WTC11 (cell line): ENCODE measurements around the gene SELENOI. TPM values are rescaled to one million over a fixed set of nuclear protein-coding genes. Genes with fewer than 3 reads are reported as not detected.

Experiments used
- ATAC-seq: fragments of 200-7000 bp; cut with Tn5 transposase; 2 replicates; pipeline ENCODE4 v1.10.0; 2021; ENCODE audit warnings: mild to moderate bottlenecking, moderate library complexity
- CTCF ChIA-PET: fragments of 300-600 bp; sonication (Branson Sonifier 250); formaldehyde crosslinking; loops from one replicate; lab custom pipeline; 2021; ENCODE audit warnings: antibody characterized with exemption; lab: Charles Lee
- POLR2A ChIA-PET: fragments of 350-600 bp; sonication (Branson Sonifier 250); formaldehyde crosslinking; loops from one replicate; lab custom pipeline; 2021; ENCODE audit warnings: antibody characterized with exemption; lab: Charles Lee
- DNase-seq: peaks from one replicate; pipeline ENCODE4 v3.0.0; 2021; ENCODE audit warnings: low spot score
- H3K27ac Mint-ChIP-seq: 2 replicates; pipeline ENCODE4 v1.8.0; 2021; ENCODE audit warnings: mixed read lengths
- H3K27me3 Mint-ChIP-seq: 2 replicates; pipeline ENCODE4 v1.8.0; 2021; ENCODE audit warnings: low read depth, mild to moderate bottlenecking, moderate library complexity, mixed read lengths
- H3K36me3 Mint-ChIP-seq: 2 replicates; pipeline ENCODE4 v1.8.0; 2021; ENCODE audit warnings: mixed read lengths
- H3K4me1 Mint-ChIP-seq: 2 replicates; pipeline ENCODE4 v1.8.0; 2022; ENCODE audit warnings: mixed read lengths
- H3K4me3 Mint-ChIP-seq: 2 replicates; pipeline ENCODE4 v1.8.0; 2021; ENCODE audit warnings: mild to moderate bottlenecking, moderate library complexity, mixed read lengths
- H3K9me3 Mint-ChIP-seq: 2 replicates; pipeline ENCODE4 v1.8.0; 2021; ENCODE audit warnings: mixed read lengths
- ATF1 ChIP-seq: sonication (generic); formaldehyde crosslinking; IDR thresholded peaks from 2 replicates; pipeline ENCODE4 v1.8.1; 2023; ENCODE audit warnings: mild to moderate bottlenecking, moderate library complexity, missing genetic modification reagents
- ATF3 ChIP-seq: sonication (generic); formaldehyde crosslinking; conservative IDR thresholded peaks from 2 replicates; pipeline ENCODE4 v1.8.1; 2022; ENCODE audit warnings: mild to moderate bottlenecking, missing genetic modification reagents
- CREM ChIP-seq: sonication (generic); formaldehyde crosslinking; IDR thresholded peaks from 2 replicates; pipeline ENCODE4 v1.8.1; 2022; ENCODE audit warnings: mild to moderate bottlenecking, missing genetic modification reagents, moderate library complexity
- ELF4 ChIP-seq: sonication (generic); formaldehyde crosslinking; IDR thresholded peaks from 2 replicates; pipeline ENCODE4 v1.8.1; 2022; ENCODE audit warnings: low read depth, mild to moderate bottlenecking, moderate library complexity, missing genetic modification reagents
- ETV6 ChIP-seq: sonication (generic); formaldehyde crosslinking; IDR thresholded peaks from 2 replicates; pipeline ENCODE4 v1.8.1; 2022; ENCODE audit warnings: mild to moderate bottlenecking, missing genetic modification reagents
- FOXP1 ChIP-seq: sonication (generic); formaldehyde crosslinking; IDR thresholded peaks from 2 replicates; pipeline ENCODE4 v1.8.0; 2022; ENCODE audit warnings: missing genetic modification reagents, mild to moderate bottlenecking, moderate library complexity, borderline replicate concordance
- FOXP4 ChIP-seq: sonication (generic); formaldehyde crosslinking; IDR thresholded peaks from 2 replicates; pipeline ENCODE4 v1.8.0; 2022; ENCODE audit warnings: mild to moderate bottlenecking, missing genetic modification reagents
- GABPB1 ChIP-seq: sonication (generic); formaldehyde crosslinking; IDR thresholded peaks from 2 replicates; pipeline ENCODE4 v1.8.1; 2023; ENCODE audit warnings: mild to moderate bottlenecking, missing genetic modification reagents
- HMGA2 ChIP-seq: fragments of 250-450 bp; sonication (Bioruptor Pico); IDR thresholded peaks from 2 replicates; pipeline ENCODE4 v1.4.0; 2021; ENCODE audit warnings: mild to moderate bottlenecking, moderate library complexity
- JUN ChIP-seq: sonication (generic); formaldehyde crosslinking; IDR thresholded peaks from 2 replicates; pipeline ENCODE4 v1.8.0; 2023; ENCODE audit warnings: mild to moderate bottlenecking, missing genetic modification reagents
- KAT7 ChIP-seq: sonication (generic); formaldehyde crosslinking; IDR thresholded peaks from 2 replicates; pipeline ENCODE4 v1.8.1; 2023; ENCODE audit warnings: missing genetic modification reagents, mild to moderate bottlenecking, borderline replicate concordance
- MXD4 ChIP-seq: fragments of 250-450 bp; sonication (Bioruptor Pico); IDR thresholded peaks from 2 replicates; pipeline ENCODE4 v1.8.0; 2021; ENCODE audit warnings: mild to moderate bottlenecking, moderate library complexity, borderline replicate concordance
- MYBL2 ChIP-seq: sonication (generic); formaldehyde crosslinking; IDR thresholded peaks from 2 replicates; pipeline ENCODE4 v1.8.1; 2023; ENCODE audit warnings: mild to moderate bottlenecking, moderate library complexity, missing genetic modification reagents
- NFE2L1 ChIP-seq: sonication (generic); formaldehyde crosslinking; IDR thresholded peaks from 2 replicates; pipeline ENCODE4 v1.8.1; 2023; ENCODE audit warnings: missing genetic modification reagents
- NFYB ChIP-seq: sonication (generic); formaldehyde crosslinking; conservative IDR thresholded peaks from 2 replicates; pipeline ENCODE4 v1.8.0; 2022; ENCODE audit warnings: low read depth, missing genetic modification reagents
- NR1H2 ChIP-seq: sonication (generic); formaldehyde crosslinking; IDR thresholded peaks from 2 replicates; pipeline ENCODE4 v1.9.0; 2021; ENCODE audit warnings: mild to moderate bottlenecking, moderate library complexity, missing genetic modification reagents
- NR3C1 ChIP-seq: sonication (generic); formaldehyde crosslinking; conservative IDR thresholded peaks from 2 replicates; pipeline ENCODE4 v1.8.1; 2023; ENCODE audit warnings: low read depth, mild to moderate bottlenecking, missing genetic modification reagents
- PRRX2 ChIP-seq: fragments of 250-450 bp; sonication (Bioruptor Pico); IDR thresholded peaks from 2 replicates; pipeline ENCODE4 v1.8.0; 2021; ENCODE audit warnings: mild to moderate bottlenecking
- RELA ChIP-seq: sonication (generic); formaldehyde crosslinking; IDR thresholded peaks from 2 replicates; pipeline ENCODE4 v1.8.1; 2022; ENCODE audit warnings: missing genetic modification reagents, mild to moderate bottlenecking, borderline replicate concordance
- RORB ChIP-seq: fragments of 250-450 bp; sonication (Bioruptor Pico); IDR thresholded peaks from 2 replicates; pipeline ENCODE4 v1.9.0; 2021; ENCODE audit warnings: mild to moderate bottlenecking
- SMAD3 ChIP-seq: sonication (generic); formaldehyde crosslinking; IDR thresholded peaks from 2 replicates; pipeline ENCODE4 v1.8.0; 2022; ENCODE audit warnings: missing genetic modification reagents, mild to moderate bottlenecking, borderline replicate concordance
- SMAD4 ChIP-seq: sonication (generic); formaldehyde crosslinking; IDR thresholded peaks from 2 replicates; pipeline ENCODE4 v1.8.0; 2022; ENCODE audit warnings: mild to moderate bottlenecking, missing genetic modification reagents
- SP1 ChIP-seq: sonication (generic); formaldehyde crosslinking; conservative IDR thresholded peaks from 2 replicates; pipeline ENCODE4 v1.8.1; 2022; ENCODE audit warnings: missing genetic modification reagents
- USF1 ChIP-seq: sonication (generic); formaldehyde crosslinking; IDR thresholded peaks from 2 replicates; pipeline ENCODE4 v1.8.0; 2022; ENCODE audit warnings: mild to moderate bottlenecking, missing genetic modification reagents
- ZNF263 ChIP-seq: sonication (generic); formaldehyde crosslinking; IDR thresholded peaks from 2 replicates; pipeline ENCODE4 v1.8.1; 2022; ENCODE audit warnings: low read depth, mild to moderate bottlenecking, moderate library complexity, missing genetic modification reagents
- ZNF281 ChIP-seq: sonication (generic); formaldehyde crosslinking; IDR thresholded peaks from 2 replicates; pipeline ENCODE4 v1.8.0; 2023; ENCODE audit warnings: mild to moderate bottlenecking, missing genetic modification reagents
- ZNF416 ChIP-seq: fragments of 250-450 bp; sonication (Bioruptor Pico); IDR thresholded peaks from 2 replicates; pipeline ENCODE4 v1.9.0; 2021; ENCODE audit warnings: mild to moderate bottlenecking, inconsistent platforms
- ZNF425 ChIP-seq: fragments of 250-450 bp; sonication (Bioruptor Pico); conservative IDR thresholded peaks from 2 replicates; pipeline ENCODE4 v1.9.0; 2021; ENCODE audit warnings: mild to moderate bottlenecking
- total RNA-seq: library from RNA; stranded (reverse); gene quantifications from 3 replicates; pipeline ENCODE4 v1.2.3, GENCODE V29; 2021

SELENOI gene
- total RNA-seq, 1 experiment from 2014 or later, result 53.1 TPM

- TF ChIP-seq ELF4, result no peak
These were observed 38.7 kb downstream of the SELENOI start (continued) for GRCh38 chr2:26384597-26384996.

GRCh38 chr2:26387189-26387588, 41.2 kb downstream of the SELENOI start:
- H3K36me3 Mint-ChIP-seq, result peaks cover 23% of the 10 kb centered on the region
- H3K27ac Mint-ChIP-seq, result no peak overlapping the region
- no peaks in the 10 kb centered on the region for H3K27me3 Mint-ChIP-seq
- no peaks in the 10 kb centered on the region for H3K4me1 Mint-ChIP-seq
- ATAC-seq (no peak), DNase-seq (no peak)
- H3K4me3 Mint-ChIP-seq, result no peak overlapping the region
- TF ChIP-seq NFE2L1 (no peak), SMAD4 (CRISPR knock-in tag) (no peak), NR1H2 (CRISPR knock-in tag) (no peak), ELF4 (no peak), MYBL2 (CRISPR knock-in tag) (no peak), CREM (CRISPR knock-in tag) (no peak), FOXP4 (CRISPR knock-in tag) (no peak), ZNF425 (CRISPR knock-in tag) (no peak), JUN (no peak), ZNF281 (CRISPR knock-in tag) (no peak), PRRX2 (CRISPR knock-in tag) (no peak), SP1 (CRISPR knock-in tag) (no peak), ETV6 (CRISPR knock-in tag) (no peak)
- ChIA-PET POLR2A (no interaction called here), CTCF (interaction anchor here (0.6 kb wide), 1 partner anchor 45 kb away, joined by 5 read pairs; no protein-coding TSS in a partner anchor)
- H3K9me3 Mint-ChIP-seq, result no peaks in the 10 kb centered on the region

- Mint-ChIP-seq H3K27ac (no peak overlapping the region), H3K36me3 (peaks cover 4% of the 10 kb centered on the region), H3K4me3 (no peak overlapping the region), H3K4me1 (no peaks in the 10 kb centered on the region)
- DNase-seq (no peak), ATAC-seq (no peak)
- POLR2A ChIA-PET, result no interaction called here
- TF ChIP-seq KAT7 (CRISPR knock-in tag), result no peak
- no peak for TF ChIP-seq NFYB (CRISPR knock-in tag)
- TF ChIP-seq SMAD3 (CRISPR knock-in tag), result no peak
- TF ChIP-seq ZNF263, result no peak
- TF ChIP-seq CREM (CRISPR knock-in tag), result no peak
- TF ChIP-seq SP1 (CRISPR knock-in tag), result no peak
- no peak for TF ChIP-seq ZNF416 (CRISPR knock-in tag)
- no peak for TF ChIP-seq GABPB1 (CRISPR knock-in tag)
- TF ChIP-seq NR3C1 (CRISPR knock-in tag), result no peak
- TF ChIP-seq RELA, result no peak
- no peak for TF ChIP-seq HMGA2 (CRISPR knock-in tag)
- no peak for TF ChIP-seq RORB (CRISPR knock-in tag)
- TF ChIP-seq NR1H2 (CRISPR knock-in tag), result no peak
- no peak for TF ChIP-seq ATF3
- TF ChIP-seq FOXP1 (CRISPR knock-in tag), result no peak
- no peak for TF ChIP-seq USF1
- TF ChIP-seq ATF1 (CRISPR knock-in tag), result no peak
- TF ChIP-seq MXD4, result no peak
- TF ChIP-seq, all 79 proteins: peak for 0
- no peaks in the 10 kb centered on the region for H3K9me3 Mint-ChIP-seq
- CTCF ChIA-PET, result no interaction called here
- no peaks in the 10 kb centered on the region for H3K27me3 Mint-ChIP-seq
These were observed 48.8 kb downstream of the SELENOI start for GRCh38 chr2:26394694-26395093.
